Stimulated activated CD8-positive, alpha-beta memory T cell treated with anti-CD3 and anti-CD28 coated beads, Interleukin-12 subunit alpha, Interleukin-12 subunit beta, amount 100 ng/mL, for 24 hours (primary cell): Measurements from ENCODE around the gene KDM1B.

Experiments
- DNase-seq: peaks from one replicate; pipeline ENCODE4 v3.0.0-alpha.2; 2020; ENCODE audit errors: extremely low read depth

The KDM1B gene

GRCh38 chr6:18234564-18234963 lies 79.3 kb downstream of the KDM1B start:
- DNase-seq = no peak

DNA sequence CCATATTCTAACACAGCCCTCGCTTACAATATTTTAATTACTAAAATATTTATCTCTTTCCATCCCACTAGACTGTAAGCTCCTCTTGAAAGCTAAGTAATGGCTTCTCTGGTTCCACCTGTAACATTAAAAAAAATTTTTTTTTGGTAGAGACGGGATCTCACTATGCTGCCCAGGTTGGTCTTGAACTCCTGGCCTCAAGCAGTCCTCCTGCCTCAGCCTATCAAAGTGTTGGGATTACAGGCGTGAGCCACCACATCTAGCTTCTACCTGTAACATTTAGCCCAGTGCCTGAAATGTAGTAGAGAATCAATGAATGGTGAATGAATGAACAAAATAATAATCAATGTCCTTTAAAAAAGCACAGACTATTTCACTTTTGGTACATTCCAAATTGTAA lies 80.3 kb downstream of the KDM1B start:
- no peak for DNase-seq

DNA sequence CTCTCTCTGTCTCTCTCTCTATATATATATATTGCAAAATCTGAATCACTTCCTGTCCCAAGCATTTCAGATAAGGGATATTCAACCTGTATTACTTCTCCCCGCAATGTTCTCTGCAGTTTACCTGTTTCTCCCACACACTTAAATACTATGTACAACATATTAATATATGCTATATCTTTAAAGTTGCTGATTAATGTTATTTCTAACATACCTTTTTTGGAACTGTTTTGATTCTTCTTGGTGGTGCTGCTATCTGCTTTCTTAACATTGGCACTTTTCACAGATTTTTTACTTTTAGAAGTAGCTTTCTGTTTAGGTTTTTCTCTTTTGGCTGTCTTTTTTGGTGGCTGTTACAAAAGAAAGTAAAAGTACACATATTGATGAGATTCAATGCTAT lies 81.9 kb downstream of the KDM1B start:
- DNase-seq = no peak

GRCh38 chr6:18240230-18240629 lies 85.0 kb downstream of the KDM1B start:
- no peak for DNase-seq

DNA sequence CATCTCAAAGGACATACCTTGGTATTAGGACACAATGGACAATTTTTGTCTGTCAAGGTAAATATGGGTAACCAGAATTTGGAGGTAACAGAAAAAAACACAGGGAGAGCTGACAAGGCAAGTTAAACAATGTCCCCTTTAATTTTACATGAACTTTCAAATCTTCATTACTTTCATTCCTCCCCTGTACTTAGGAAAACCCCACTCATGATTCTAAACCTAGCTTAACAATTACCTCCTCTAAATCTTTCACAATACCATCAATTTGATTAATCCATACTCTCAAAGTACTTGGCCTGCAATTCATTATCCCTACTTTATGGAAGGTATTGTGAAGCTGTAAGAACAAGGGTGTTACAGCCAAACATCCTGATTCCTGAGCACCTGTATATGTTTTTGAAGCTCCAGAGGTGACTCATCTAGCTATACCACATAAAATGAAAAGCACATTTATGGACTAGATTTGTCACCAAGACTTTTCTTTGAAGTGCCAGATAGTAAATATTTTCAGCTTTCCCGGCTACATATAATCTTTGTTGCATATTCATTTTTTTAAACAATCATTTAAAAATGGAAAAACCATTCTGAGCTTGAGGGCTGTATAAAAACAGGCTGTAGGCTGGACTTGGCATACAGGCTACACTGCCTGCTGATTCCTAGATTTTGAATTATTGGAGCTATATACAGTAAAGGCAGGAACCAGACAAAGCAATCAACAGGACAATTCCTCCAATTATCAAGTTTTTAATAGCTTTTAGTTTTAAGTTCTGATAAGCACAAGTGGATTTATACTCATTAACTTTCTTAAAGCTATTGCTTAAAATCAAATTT lies 86.2 kb downstream of the KDM1B start:
- no peak for DNase-seq

GRCh38 chr6:18242062-18242851 lies 87.0 kb downstream of the KDM1B start:
- DNase-seq = no peak

DNA sequence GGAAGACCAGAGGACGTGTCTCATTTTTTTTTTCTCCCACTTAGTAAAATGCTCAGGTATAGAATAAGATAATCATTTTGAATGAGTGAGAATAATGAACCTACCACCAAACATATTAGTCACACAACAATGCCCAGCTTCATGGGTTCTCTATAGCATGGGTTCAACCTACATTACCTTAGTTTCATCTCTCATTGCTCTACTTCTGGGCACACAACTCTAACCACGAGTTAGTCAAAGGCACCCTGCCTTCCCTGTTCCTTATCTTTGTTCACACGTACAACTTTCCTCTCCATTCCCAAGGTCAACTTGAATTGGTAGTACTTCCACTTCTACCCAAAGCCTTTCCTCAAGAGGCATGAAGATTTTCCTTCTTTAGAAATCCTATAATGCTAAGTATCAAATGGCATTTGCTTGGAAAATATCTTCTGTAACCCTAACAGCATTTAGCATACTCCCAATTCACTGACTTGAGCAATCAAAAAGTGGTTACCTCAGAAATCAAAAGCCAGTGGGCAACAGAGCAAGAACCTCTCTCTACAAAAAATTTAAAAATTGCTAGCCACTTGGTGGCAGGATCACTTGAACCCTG lies 88.2 kb downstream of the KDM1B start:
- no peak for DNase-seq

DNA sequence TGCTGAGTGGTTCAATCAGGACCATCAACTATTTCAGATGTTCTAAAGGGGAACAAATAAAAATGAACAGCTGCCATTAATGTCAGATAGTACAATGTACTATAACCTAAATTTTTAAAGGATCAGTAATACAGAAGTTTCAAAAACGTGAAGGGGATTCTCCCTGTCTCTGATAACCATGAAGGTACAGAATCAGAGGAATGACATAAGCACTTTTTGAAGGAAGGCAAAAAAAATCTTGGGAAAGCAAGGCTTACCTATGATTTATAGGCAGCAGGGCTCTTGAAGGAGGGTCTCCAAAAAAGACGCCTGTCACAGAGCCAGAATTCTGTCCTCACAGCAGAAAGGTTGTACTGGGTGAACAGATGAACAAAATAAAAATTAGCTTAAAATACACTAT lies 89.0 kb downstream of the KDM1B start:
- no peak for DNase-seq

- DNase-seq = no peak
These were observed 89.9 kb downstream of the KDM1B start for GRCh38 chr6:18245079-18245478.

DNA sequence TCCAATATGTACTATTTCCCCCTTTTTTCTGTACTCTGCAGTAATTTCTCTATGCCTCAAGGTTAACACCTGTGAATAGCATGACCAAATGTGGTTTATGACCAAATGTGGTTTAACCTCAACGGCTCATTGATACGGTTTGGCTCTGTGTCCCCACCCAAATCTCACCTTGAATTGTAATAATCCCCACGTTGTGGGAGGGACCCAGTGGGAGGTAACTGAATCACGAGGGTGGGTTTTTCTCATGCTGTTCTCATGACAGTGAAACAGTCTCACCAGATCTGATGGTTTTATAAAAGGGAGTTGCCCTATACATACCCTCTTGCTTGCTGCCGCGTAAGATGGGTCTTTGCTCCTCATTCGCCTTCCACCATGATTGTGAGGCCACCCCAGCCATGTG lies 90.4 kb downstream of the KDM1B start:
- no peak for DNase-seq

- no peak for DNase-seq
These were observed 91.0 kb downstream of the KDM1B start for GRCh38 chr6:18246205-18246604.

DNA sequence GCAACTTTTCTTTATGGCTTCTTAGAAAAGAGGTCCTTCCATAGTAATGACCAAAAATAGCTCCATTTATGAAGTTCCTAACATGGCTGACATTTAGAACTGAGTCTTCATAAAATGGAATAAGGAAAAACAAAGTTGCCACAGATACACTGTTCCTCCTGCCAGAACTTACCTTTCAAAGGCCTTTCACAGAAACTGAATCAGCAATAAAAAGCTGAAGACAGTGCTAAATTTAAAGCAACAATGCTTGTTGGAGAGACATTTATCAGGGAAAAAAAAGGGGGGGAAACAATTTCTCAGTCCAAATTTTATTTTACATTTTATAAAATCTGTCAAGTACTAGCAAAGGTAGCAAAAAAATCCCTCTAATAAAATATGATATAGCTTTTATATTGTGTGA lies 91.8 kb downstream of the KDM1B start:
- DNase-seq = no peak

DNA sequence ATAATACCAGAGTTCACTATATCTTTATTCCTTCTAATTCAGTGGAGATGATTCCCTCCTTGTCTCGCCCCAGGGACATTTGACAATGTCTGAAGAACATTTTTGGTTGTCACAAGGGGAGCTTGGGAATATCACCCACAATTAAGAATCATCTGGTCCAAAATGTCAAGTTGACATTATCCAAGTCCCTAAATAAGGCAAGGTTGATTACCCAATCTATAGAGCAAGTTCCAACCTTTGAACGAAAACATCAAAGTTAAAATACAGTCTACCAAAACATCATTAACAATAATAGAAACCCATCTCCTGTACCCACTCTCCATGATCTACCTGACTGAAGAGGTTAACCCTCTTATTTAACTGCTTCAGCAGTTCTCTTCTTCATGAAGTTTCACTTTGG lies 93.5 kb downstream of the KDM1B start:
- DNase-seq = no peak

- no peak for DNase-seq
These were observed 94.0 kb downstream of the KDM1B start for GRCh38 chr6:18249271-18249670.

- DNase-seq = no peak
These were observed 98.4 kb downstream of the KDM1B start for GRCh38 chr6:18253635-18254034.

DNA sequence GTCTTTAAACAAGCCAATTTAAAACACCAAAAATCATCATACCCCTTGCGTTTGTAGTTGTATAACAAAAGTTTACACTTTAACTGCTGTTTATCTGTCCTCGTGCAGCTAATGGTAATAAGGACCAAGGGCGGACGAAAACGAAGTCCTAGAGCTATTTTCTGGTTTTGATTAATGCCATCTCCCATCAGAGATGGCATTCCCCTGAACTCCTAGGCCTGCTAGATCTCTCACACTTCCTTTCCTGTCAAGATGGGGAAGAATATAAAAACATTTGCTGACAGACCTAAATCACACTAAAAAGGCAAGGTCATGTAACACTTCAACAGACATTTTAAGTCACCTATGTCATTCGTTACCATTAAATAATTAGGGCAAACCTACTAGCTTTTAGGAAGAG lies 99.6 kb downstream of the KDM1B start:
- DNase-seq = no peak

DNA sequence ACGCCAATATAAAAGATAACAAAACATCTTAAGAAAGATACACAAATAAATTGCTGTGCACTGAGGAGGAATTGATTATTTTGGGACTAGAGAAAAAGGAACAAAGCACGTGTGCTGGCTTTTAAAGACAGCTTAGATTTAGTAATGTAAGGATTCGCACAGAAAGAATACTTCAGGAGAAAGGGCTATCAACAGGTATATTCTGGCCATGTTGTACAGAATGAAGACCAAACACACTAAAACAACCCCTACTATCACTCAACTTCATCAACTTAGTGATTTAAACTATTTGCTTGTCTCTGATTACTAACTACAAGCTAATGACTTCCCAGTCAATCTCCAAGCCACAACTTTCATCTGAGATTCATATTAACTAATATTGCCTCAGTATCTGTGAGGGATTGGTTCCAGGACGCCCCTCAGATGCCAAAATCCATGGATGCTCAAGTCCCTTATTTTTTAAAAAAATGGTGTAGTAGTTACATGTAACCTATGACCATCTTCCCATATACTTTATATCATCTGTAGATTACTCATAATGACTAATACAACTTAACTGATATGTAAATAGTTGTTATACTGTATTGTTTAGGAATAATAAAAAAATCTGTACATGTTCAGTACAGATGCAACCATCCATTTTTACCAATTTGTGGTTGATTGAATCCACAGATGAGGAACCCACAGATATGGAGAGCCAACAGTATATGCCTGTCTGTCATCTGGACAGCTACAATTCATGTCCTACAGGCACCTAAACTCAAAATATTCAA lies 104.6 kb downstream of the KDM1B start:
- no peak for DNase-seq

- DNase-seq = no peak
These were observed 105.4 kb downstream of the KDM1B start for GRCh38 chr6:18260448-18261106.

DNA sequence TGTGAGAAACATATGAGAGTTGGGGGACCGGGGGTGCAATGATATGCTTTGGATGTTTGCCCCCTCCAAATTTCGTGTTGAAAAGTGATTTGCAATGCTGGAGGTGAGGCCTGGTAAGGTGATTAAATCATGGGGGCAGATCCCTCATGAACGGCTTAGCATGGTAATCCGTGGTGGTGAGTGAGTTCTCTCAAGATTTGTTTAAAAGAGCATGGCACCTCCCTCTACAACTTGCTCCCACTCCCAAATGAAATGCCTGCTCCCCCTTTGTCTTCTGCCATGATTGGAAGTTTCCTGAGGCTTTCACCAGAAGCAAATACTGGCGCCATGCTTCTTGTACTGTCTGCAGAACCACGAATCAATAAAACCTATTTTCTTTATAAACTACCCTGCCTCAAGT lies 106.7 kb downstream of the KDM1B start:
- DNase-seq = no peak

DNA sequence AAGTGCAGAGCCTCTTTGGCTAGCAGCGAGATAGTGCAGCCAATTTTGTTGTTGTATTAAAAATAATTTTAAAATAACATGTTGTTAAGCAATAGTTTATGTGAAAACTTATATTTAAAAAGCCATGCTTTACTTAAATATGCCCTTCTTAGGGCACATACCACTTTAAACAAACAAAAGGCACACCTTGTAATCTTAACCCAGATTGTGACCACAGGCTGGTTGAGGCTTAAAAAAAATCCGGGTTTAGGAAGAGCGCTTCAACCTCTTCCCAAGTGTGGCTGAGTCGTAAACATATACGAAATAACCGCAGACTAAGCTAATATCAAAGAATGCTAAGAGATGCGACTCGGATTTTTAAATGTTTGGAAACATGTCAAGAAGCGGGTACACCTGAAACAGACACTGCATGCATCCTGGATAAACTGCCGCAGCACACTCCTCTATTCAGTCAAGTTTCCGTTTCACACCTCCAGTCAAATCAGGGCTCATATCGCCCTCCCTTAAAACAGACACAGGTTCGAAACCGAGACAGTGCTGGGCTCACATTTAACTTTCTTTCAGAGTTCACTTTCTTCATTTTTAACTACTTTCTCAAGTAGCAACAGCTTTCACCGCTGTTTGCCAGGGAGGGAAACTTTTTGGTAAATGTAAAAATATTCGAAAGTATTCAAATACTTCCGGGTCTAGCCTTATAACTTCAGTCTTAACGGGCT lies 107.6 kb downstream of the KDM1B start:
- DNase-seq = no peak
